Stimulated activated CD8-positive, alpha-beta memory T cell treated with anti-CD3 and anti-CD28 coated beads, Interleukin-2, amount 100 ng/mL, for 48 hours (primary cell): ENCODE measurements around the gene ALKBH5.

Source experiments
- DNase-seq, 2 donors: peaks; one replicate each; pipeline ENCODE4 v3.0.0-alpha.2; 2020; ENCODE audit warnings: low read depth in 2 of 2

Gene ALKBH5

GRCh38 chr17:18183334-18184142 lies at the start of gene ALKBH5:
ALKBH5 (plus strand) TSS chr17:18183828; CDS start chr17:18184244, 416 bp downstream.
- DNase-seq, result peak; percentile 97 to 98

- DNase-seq, result no peak
Observed at GRCh38 chr17:18136357-18136756, 47.3 kb upstream of the ALKBH5 start.

GRCh38 chr17:18138065-18138749 lies 45.4 kb upstream of the ALKBH5 start:
- no peak for DNase-seq

- no peak for DNase-seq
Observed at GRCh38 chr17:18139092-18139491, 44.5 kb upstream of the ALKBH5 start.

- no peak for DNase-seq
Observed at GRCh38 chr17:18139498-18139897, 44.1 kb upstream of the ALKBH5 start.

- no peak for DNase-seq
Observed at GRCh38 chr17:18139949-18140348, 43.7 kb upstream of the ALKBH5 start.

GRCh38 chr17:18140648-18141047 lies 43.0 kb upstream of the ALKBH5 start:
- DNase-seq, result no peak

- no peak for DNase-seq
Observed at GRCh38 chr17:18141210-18141803, 42.3 kb upstream of the ALKBH5 start.

GRCh38 chr17:18142417-18142816 lies 41.2 kb upstream of the ALKBH5 start:
- DNase-seq, result no peak

GRCh38 chr17:18143044-18143936 lies 40.3 kb upstream of the ALKBH5 start:
- no peak for DNase-seq

GRCh38 chr17:18144261-18144660 lies 39.4 kb upstream of the ALKBH5 start:
- no peak for DNase-seq

- DNase-seq, result no peak
Observed at GRCh38 chr17:18144855-18145254, 38.8 kb upstream of the ALKBH5 start.

GRCh38 chr17:18145811-18146210 lies 37.8 kb upstream of the ALKBH5 start:
- DNase-seq, result no peak

GRCh38 chr17:18146259-18146658 lies 37.4 kb upstream of the ALKBH5 start:
- no peak for DNase-seq

- DNase-seq, result no peak
Observed at GRCh38 chr17:18146980-18147379, 36.6 kb upstream of the ALKBH5 start.

- no peak for DNase-seq
Observed at GRCh38 chr17:18148586-18148985, 35.0 kb upstream of the ALKBH5 start.

- DNase-seq, result no peak
Observed at GRCh38 chr17:18151290-18151689, 32.3 kb upstream of the ALKBH5 start.

GRCh38 chr17:18155179-18155578 lies 28.4 kb upstream of the ALKBH5 start:
- DNase-seq, result no peak

- DNase-seq, result no peak
Observed at GRCh38 chr17:18156171-18156975, 27.3 kb upstream of the ALKBH5 start.

- DNase-seq, result no peak
Observed at GRCh38 chr17:18156976-18157280, 26.7 kb upstream of the ALKBH5 start.

GRCh38 chr17:18157354-18157985 lies 26.2 kb upstream of the ALKBH5 start:
- no peak for DNase-seq
